Stomach (tissue), 9 donors: Measurements from ENCODE around the gene ATP4B. TPM values are rescaled to one million over a fixed set of nuclear protein-coding genes. Genes with fewer than 3 reads are reported as not detected.
A peak's percentile ranks its signal among the peaks of the same experiment; 100 is the strongest.

Experiments
- DNase-seq, 2 donors: peaks; one replicate each; pipeline versions ENCODE4 v3.0.0 to v3.0.0-alpha.2; 2013 to 2019
- H3K27ac ChIP-seq, 5 donors: fragments of 200-600 bp in 4 of 5; sonication (generic) in 4 of 5; one replicate each; pipeline ENCODE4 v1.5.1; 2013 to 2019; ENCODE audit warnings: mild to moderate bottlenecking in 1 of 5, moderate library complexity in 1 of 5
- H3K27me3 ChIP-seq, 3 donors: fragments of 200-600 bp; sonication (generic); one replicate each; pipeline ENCODE4 v1.5.1; 2017 to 2019; ENCODE audit warnings: mixed run types in 1 of 3
- H3K36me3 ChIP-seq, 4 donors: fragments of 200-600 bp; sonication (generic); 1 replicate in 3 of 4; 2 replicates in 1 of 4; pipeline ENCODE4 v1.5.1; 2016 to 2019
- H3K4me1 ChIP-seq, 4 donors: fragments of 200-600 bp; sonication (generic); one replicate each; pipeline ENCODE4 v1.5.1; 2016 to 2019
- H3K4me3 ChIP-seq, 4 donors: fragments of 200-600 bp; sonication (generic) in 3 of 4; one replicate each; pipeline ENCODE4 v1.5.1; 2016 to 2019; ENCODE audit warnings: mild to moderate bottlenecking in 1 of 4
- H3K9me3 ChIP-seq, 4 donors: fragments of 200-600 bp; sonication (generic); one replicate each; pipeline ENCODE4 v1.5.1; 2016 to 2019
- EP300 ChIP-seq: sonication (generic); formaldehyde crosslinking; IDR thresholded peaks from one replicate; pipeline ENCODE4 v1.6.1; 2017; ENCODE audit warnings: antibody characterized with exemption
- POLR2A ChIP-seq, 4 donors: fragments of 450-650 bp; IDR thresholded peaks; one replicate each; pipeline ENCODE4 v1.6.1; 2016; ENCODE audit warnings: antibody characterized with exemption in 4 of 4, control low read depth in 2 of 4, mild to moderate bottlenecking in 1 of 4, moderate library complexity in 1 of 4
- POLR2AphosphoS5 ChIP-seq, 3 donors: sonication (generic); formaldehyde crosslinking; IDR thresholded peaks; one replicate each; pipeline ENCODE4 v1.6.1; 2016; ENCODE audit warnings: antibody characterized with exemption in 3 of 3
- WGBS, 5 donors: extraction: QIAGEN DNeasy Blood & Tissue Kit in 3 of 5; methylation state at CpG; one replicate each; pipeline versions ENCODE4 v1.1.5 to v1.1.7; 2013 to 2018; 5-methylcytosine and 5-hydroxymethylcytosine counted together
- intact Hi-C: fragments of 100-400 bp; cut with DNase I; formaldehyde crosslinking; loops from one replicate; pipeline ENCODE4 v1.15.1; 2023; ENCODE audit warnings: low total_unique reads
- polyA plus RNA-seq, 3 donors: library from polyadenylated mRNA; stranded (reverse); fragments of 200-250 nt; gene quantifications; one replicate each; pipeline ENCODE4 v1.2.3, GENCODE V29; 2013
- total RNA-seq, 5 donors: library from RNA; depleted of rRNA; stranded (reverse); fragments of >200 nt; gene quantifications; one replicate each; pipeline versions ENCODE4 v1.1.0 to v1.2.3, GENCODE V29; 2014 to 2016
- TF ChIP-seq, protein P1 (sequence below), 7 experiments: fragments of 450-650 bp in 4 of 7; fragments of 200-600 bp in 3 of 7; sonication (generic) in 3 of 7; IDR thresholded peaks; one replicate each; pipeline ENCODE4 v1.5.1; 2016 to 2019; ENCODE audit warnings: antibody characterized with exemption in 7 of 7, control low read depth in 2 of 7, mild to moderate bottlenecking in 1 of 7
- donor health status: healthy with polysubstance abuse.
- donor health status: Bipolar disorder and iron deficiency.
- donor health status: healthy.

The ATP4B gene
- total and polyA plus RNA-seq, 8 donors, result 0.87 to 585 (median 278) TPM

DNA sequence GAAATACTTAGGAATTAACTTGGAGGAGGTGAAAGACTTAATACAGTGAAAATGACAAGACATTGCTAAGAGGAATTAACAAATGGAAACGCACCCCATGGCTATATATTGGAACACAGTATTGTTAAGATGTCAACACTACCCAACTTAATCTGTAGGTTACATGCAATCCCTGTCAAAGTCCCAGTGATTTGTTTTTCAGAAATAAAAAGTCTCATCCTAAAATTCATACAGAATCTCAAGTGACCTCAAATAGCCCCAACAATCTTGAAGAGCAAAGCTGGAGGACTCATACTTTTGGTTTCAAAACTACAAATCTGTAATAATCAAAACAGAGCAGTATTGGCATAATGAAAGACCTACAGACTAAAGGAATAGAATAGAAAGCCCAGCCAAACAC lies 13.2 kb downstream of the ATP4B start:
- TF ChIP-seq POLR2AphosphoS5 (IDR thresholded peaks at IDR 0.05) (no peak), POLR2A (IDR thresholded peaks at IDR 0.05) (no peak), EP300 (no peak)
- TF ChIP-seq, protein P1, sequence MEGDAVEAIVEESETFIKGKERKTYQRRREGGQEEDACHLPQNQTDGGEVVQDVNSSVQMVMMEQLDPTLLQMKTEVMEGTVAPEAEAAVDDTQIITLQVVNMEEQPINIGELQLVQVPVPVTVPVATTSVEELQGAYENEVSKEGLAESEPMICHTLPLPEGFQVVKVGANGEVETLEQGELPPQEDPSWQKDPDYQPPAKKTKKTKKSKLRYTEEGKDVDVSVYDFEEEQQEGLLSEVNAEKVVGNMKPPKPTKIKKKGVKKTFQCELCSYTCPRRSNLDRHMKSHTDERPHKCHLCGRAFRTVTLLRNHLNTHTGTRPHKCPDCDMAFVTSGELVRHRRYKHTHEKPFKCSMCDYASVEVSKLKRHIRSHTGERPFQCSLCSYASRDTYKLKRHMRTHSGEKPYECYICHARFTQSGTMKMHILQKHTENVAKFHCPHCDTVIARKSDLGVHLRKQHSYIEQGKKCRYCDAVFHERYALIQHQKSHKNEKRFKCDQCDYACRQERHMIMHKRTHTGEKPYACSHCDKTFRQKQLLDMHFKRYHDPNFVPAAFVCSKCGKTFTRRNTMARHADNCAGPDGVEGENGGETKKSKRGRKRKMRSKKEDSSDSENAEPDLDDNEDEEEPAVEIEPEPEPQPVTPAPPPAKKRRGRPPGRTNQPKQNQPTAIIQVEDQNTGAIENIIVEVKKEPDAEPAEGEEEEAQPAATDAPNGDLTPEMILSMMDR (IDR thresholded peaks at IDR 0.05), result no peak
- 87 to 96% (median 92%) methylated on average over 1 of the region's 1 CpG for WGBS, 5 donors
- intact Hi-C loops, result no loop called here
- H3K4me1 ChIP-seq, result peaks cover 17 to 22% (median 18%) of the 10 kb centered on the region in 4 donors
- H3K9me3 ChIP-seq, result no peaks in the 10 kb centered on the region
- no peak overlapping the region for H3K4me3 ChIP-seq
- no peaks in the 10 kb centered on the region for H3K27me3 ChIP-seq
- H3K27ac ChIP-seq, result no peak overlapping the region
- DNase-seq, result no peak
- H3K36me3 ChIP-seq, result peaks cover 9 to 24% (median 15%) of the 10 kb centered on the region in 4 donors

DNA sequence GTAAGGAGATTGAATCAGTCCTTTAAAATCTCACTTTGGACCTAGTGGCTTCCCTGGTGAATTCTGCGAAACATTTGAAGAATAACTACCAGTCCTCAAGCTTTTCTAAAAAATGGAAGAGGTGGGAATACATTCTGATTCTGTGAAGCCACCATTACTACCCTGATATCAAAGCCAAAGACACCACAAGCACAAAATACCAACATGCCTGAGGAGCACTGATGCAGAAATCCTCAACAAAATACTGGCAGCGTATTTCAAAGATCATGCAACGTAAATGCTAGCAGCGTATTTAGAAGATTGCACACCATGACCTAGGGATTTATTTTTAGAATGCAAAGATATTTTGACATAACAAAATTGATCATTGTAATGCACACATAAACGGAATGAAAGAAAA lies 14.4 kb downstream of the ATP4B start:
- WGBS, 5 donors, result 89 to 97% (median 95%) methylated on average over 5 of the region's 5 CpGs
- intact Hi-C loops, result no loop called here
- Histone ChIP-seq H3K36me3 (peaks cover 13 to 36% (median 27%) of the 10 kb centered on the region in 4 donors), H3K9me3 (no peaks in the 10 kb centered on the region), H3K4me1 (peaks cover 17 to 22% (median 18%) of the 10 kb centered on the region in 4 donors), H3K27ac (no peak overlapping the region), H3K27me3 (no peaks in the 10 kb centered on the region), H3K4me3 (no peak overlapping the region)
- DNase-seq, result no peak
- no peak for TF ChIP-seq POLR2A (IDR thresholded peaks at IDR 0.05)
- TF ChIP-seq, protein P1 (IDR thresholded peaks at IDR 0.05), result no peak
- TF ChIP-seq POLR2AphosphoS5 (IDR thresholded peaks at IDR 0.05), result no peak
- TF ChIP-seq EP300, result no peak

DNA sequence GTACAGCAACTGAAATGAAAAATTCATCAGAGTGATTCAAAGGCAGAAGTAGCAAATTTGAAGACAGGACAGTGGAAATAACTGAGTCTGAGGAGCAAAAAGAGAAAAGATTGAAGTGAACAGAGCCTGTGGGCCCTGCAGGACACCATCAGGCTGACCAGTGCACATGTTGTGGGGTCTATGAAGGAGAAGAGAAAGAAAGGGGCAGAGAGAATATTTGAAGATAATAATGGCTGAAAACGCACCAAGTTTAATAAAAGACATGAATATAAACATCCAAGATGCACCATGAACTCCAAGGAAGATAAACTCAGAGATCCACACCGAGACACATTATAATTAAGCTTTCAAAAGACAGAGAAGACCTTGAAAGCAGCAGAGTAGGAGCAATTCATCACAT lies 15.4 kb downstream of the ATP4B start:
- no peaks in the 10 kb centered on the region for H3K9me3 ChIP-seq
- intact Hi-C loops, result no loop called here
- no peak for TF ChIP-seq POLR2A (IDR thresholded peaks at IDR 0.05)
- TF ChIP-seq POLR2AphosphoS5 (IDR thresholded peaks at IDR 0.05), result no peak
- no peak for TF ChIP-seq EP300
- TF ChIP-seq, protein P1 (IDR thresholded peaks at IDR 0.05), result no peak

DNA sequence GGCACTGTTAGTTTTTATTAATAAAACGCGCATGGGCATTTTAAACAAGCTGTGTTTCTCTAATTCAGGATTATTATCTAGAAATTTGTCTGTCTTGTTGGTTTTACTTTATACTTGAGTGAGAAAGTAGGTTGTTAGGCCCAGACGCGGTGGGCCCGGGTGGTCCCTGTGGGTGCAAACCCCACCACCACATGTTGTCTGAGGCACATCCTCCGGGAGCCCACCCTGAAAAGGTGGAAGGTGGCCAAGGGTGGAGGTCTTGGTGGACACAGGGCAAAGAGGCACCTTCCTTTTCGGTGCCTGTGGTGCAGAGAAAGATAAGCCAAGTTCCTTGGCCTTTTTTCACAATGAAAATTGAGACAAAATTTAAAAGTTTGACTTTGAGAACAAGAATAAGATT lies 16.6 kb downstream of the ATP4B start:
- intact Hi-C loops, result no loop called here
- WGBS, 5 donors, result 80 to 94% (median 86%) methylated on average over 7 of the region's 7 CpGs
- no peak overlapping the region for H3K4me3 ChIP-seq
- TF ChIP-seq, protein P1 (IDR thresholded peaks at IDR 0.05), result no peak
- TF ChIP-seq POLR2AphosphoS5 (IDR thresholded peaks at IDR 0.05) (no peak), POLR2A (IDR thresholded peaks at IDR 0.05) (no peak), EP300 (no peak)
- H3K9me3 ChIP-seq, result no peaks in the 10 kb centered on the region
- H3K36me3 ChIP-seq, result peaks cover 34 to 58% (median 49%) of the 10 kb centered on the region in 4 donors
- H3K4me1 ChIP-seq, result peaks cover 0 to 3% (median 1%) of the 10 kb centered on the region in 4 donors
- peak in 1 of 2 donors; percentile 22 for DNase-seq
- H3K27ac ChIP-seq, result no peak overlapping the region
- H3K27me3 ChIP-seq, result no peaks in the 10 kb centered on the region

More for the DNA sequence above, 15.4 kb downstream of the ATP4B start:
- WGBS, 5 donors, result 90 to 98% (median 94%) methylated on average over 2 of the region's 2 CpGs
- H3K27me3 ChIP-seq, result no peaks in the 10 kb centered on the region
- peaks cover 10 to 13% (median 11%) of the 10 kb centered on the region in 4 donors for H3K4me1 ChIP-seq
- no peak overlapping the region for H3K4me3 ChIP-seq
- peaks cover 23 to 46% (median 37%) of the 10 kb centered on the region in 4 donors for H3K36me3 ChIP-seq
- H3K27ac ChIP-seq, result no peak overlapping the region
- no peak for DNase-seq
